HG02938 (cell line): ENCODE data around the gene KCNAB2.

Experiments used
- ATAC-seq: cut with Tn5 transposase; IDR thresholded peaks from one replicate; pipeline ENCODE4 v1.9.1; 2021; ENCODE audit warnings: mild to moderate bottlenecking, moderate library complexity; ENCODE audit not compliant: unreplicated experiment

Gene KCNAB2

GRCh38 chr1:6045561-6045960 is at the start of gene KCNAB2:
Gene KCNAB2 (plus strand): TSS chr1:6045888. CDS start chr1:6051537, 5,649 bp downstream.
- ATAC-seq = no peak

GRCh38 chr1:5996641-5997270 is 48.9 kb upstream of the KCNAB2 start:
- no peak for ATAC-seq

- ATAC-seq = no peak
These were observed 48.4 kb upstream of the KCNAB2 start for GRCh38 chr1:5997316-5997715.

- ATAC-seq = no peak
These were observed 47.4 kb upstream of the KCNAB2 start for GRCh38 chr1:5998051-5998905.

- no peak for ATAC-seq
These were observed 46.8 kb upstream of the KCNAB2 start for GRCh38 chr1:5998906-5999301.

- ATAC-seq = no peak
These were observed 45.8 kb upstream of the KCNAB2 start for GRCh38 chr1:5999711-6000443.

GRCh38 chr1:6000444-6001288 is 45.0 kb upstream of the KCNAB2 start:
- no peak for ATAC-seq

- ATAC-seq = no peak
These were observed 43.6 kb upstream of the KCNAB2 start for GRCh38 chr1:6001992-6002576.

GRCh38 chr1:6002714-6003501 is 42.8 kb upstream of the KCNAB2 start:
- no peak for ATAC-seq

GRCh38 chr1:6003568-6004411 is 41.9 kb upstream of the KCNAB2 start:
- ATAC-seq = no peak

- ATAC-seq = no peak
These were observed 41.1 kb upstream of the KCNAB2 start for GRCh38 chr1:6004412-6005123.

- ATAC-seq = no peak
These were observed 40.3 kb upstream of the KCNAB2 start for GRCh38 chr1:6005276-6005917.

GRCh38 chr1:6006882-6007281 is 38.8 kb upstream of the KCNAB2 start:
- no peak for ATAC-seq

- no peak for ATAC-seq
These were observed 38.2 kb upstream of the KCNAB2 start for GRCh38 chr1:6007318-6008083.

GRCh38 chr1:6008084-6008415 is 37.6 kb upstream of the KCNAB2 start:
- no peak for ATAC-seq

GRCh38 chr1:6008696-6009095 is 37.0 kb upstream of the KCNAB2 start:
- ATAC-seq = no peak
